Measurements from ENCODE around the gene TWSG1. TPM values are rescaled to one million over a fixed set of nuclear protein-coding genes. Genes with fewer than 3 reads are reported as not detected.

TWSG1 gene
- total and polyA plus RNA-seq, 12 donors: 10.1 to 33.5 (median 23.3) TPM

DNA sequence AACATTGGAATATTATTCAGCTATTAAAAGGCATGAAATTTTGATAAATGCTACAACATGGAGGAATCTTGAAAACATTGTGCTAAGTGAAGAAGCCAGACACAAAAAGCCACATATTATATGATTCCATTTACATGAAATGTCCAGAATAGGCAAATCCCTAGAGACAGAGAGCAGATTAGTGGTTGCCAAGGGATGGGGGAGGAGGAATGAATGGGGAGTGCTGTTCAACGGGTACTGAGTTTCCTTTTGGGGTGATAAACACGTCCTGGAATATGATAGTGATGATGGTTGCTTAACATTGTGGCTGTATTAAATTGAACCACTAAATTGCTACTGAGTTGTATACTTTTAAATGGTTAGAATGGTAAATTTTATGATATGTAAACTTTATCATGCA is 8.9 kb upstream of the TWSG1 start:
- DNase-seq: no peak
- Histone ChIP-seq H3K4me3 (no peak overlapping the region), H3K27ac (no peak overlapping the region), H3K36me3 (replicated peaks in 1 of 2) (no peaks in the 10 kb centered on the region), H3K27me3 (no peaks in the 10 kb centered on the region), H3K4me1 (replicated peaks in 1 of 2) (no peaks in the 10 kb centered on the region), H3K9me3 (replicated peaks in 1 of 3) (no peaks in the 10 kb centered on the region)
- WGBS, 4 donors: 56 to 86% (median 73%) methylated on average over 2 of the region's 2 CpGs
- TF ChIP-seq, protein P1, sequence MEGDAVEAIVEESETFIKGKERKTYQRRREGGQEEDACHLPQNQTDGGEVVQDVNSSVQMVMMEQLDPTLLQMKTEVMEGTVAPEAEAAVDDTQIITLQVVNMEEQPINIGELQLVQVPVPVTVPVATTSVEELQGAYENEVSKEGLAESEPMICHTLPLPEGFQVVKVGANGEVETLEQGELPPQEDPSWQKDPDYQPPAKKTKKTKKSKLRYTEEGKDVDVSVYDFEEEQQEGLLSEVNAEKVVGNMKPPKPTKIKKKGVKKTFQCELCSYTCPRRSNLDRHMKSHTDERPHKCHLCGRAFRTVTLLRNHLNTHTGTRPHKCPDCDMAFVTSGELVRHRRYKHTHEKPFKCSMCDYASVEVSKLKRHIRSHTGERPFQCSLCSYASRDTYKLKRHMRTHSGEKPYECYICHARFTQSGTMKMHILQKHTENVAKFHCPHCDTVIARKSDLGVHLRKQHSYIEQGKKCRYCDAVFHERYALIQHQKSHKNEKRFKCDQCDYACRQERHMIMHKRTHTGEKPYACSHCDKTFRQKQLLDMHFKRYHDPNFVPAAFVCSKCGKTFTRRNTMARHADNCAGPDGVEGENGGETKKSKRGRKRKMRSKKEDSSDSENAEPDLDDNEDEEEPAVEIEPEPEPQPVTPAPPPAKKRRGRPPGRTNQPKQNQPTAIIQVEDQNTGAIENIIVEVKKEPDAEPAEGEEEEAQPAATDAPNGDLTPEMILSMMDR (IDR thresholded peaks at IDR 0.05): no peak
- TF ChIP-seq POLR2A (IDR thresholded peaks at IDR 0.05): no peak
- intact Hi-C loops (cut with DNase I): loop anchor here in 1 of 2 donors (10.0 kb wide), 1 partner anchor 251 kb away; no protein-coding TSS in a partner anchor

DNA sequence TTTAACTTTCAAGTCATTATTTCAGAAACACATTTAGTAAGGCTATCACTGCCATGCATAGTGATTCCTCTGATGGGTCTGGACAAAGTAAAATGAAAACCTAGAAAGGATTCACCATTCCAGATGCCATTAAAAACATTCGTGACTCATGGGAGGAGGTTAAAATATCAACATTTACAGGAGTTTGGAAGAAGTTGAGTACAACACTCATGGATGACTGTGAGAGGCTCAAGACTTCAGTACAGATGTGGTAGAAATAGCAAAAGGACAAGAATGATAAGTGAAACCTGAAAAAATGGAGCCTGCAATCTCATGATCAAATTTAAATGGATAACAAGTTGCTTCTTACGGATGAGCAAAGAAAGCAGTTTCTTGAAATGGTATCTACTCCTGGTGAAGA is 5.8 kb upstream of the TWSG1 start:
- no peak for DNase-seq
- Histone ChIP-seq H3K4me1 (replicated peaks in 1 of 2) (no peaks in the 10 kb centered on the region), H3K4me3 (no peak overlapping the region), H3K9me3 (replicated peaks in 1 of 3) (no peaks in the 10 kb centered on the region), H3K36me3 (replicated peaks in 1 of 2) (no peaks in the 10 kb centered on the region), H3K27me3 (no peaks in the 10 kb centered on the region), H3K27ac (no peak overlapping the region)
- TF ChIP-seq POLR2A (IDR thresholded peaks at IDR 0.05): no peak
- TF ChIP-seq, protein P1 (IDR thresholded peaks at IDR 0.05): no peak
- 40 to 83% (median 73%) methylated on average over 2 of the region's 2 CpGs for WGBS, 4 donors
- intact Hi-C loops (cut with DNase I): loop anchor here in 1 of 2 donors (10.0 kb wide), 1 partner anchor 254 kb away; no protein-coding TSS in a partner anchor

DNA sequence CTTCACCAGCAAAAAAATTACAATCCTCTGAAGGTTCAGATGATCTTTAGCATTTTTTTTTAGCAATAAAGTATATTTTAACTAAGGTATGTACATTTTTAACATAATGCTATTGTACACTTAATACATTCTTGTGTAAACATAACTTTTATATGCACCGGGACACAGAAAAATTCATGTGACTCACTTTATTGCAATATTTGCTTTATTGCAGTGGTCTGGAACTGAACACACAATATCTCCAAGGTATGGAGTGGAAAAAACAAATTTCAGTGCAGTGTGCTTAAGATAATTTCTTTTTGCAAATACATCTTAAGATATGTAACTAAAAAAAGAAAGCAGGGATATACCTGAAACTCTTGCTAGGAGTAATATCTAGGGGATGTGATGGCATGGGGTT is 5.1 kb upstream of the TWSG1 start:
- DNase-seq: no peak
- no peaks in the 10 kb centered on the region for H3K9me3 ChIP-seq (replicated peaks in 1 of 3)
- H3K27ac ChIP-seq: no peak overlapping the region
- no peaks in the 10 kb centered on the region for H3K36me3 ChIP-seq (replicated peaks in 1 of 2)
- no peaks in the 10 kb centered on the region for H3K4me1 ChIP-seq (replicated peaks in 1 of 2)
- intact Hi-C loops (cut with DNase I): loop anchor here in 1 of 2 donors (10.0 kb wide), 1 partner anchor 255 kb away; no protein-coding TSS in a partner anchor
- TF ChIP-seq, protein P1 (IDR thresholded peaks at IDR 0.05): no peak
- TF ChIP-seq POLR2A (IDR thresholded peaks at IDR 0.05): no peak
- WGBS, 4 donors: 41 to 98% (median 95%) methylated on average over 1 of the region's 1 CpG
- H3K27me3 ChIP-seq: no peaks in the 10 kb centered on the region
- H3K4me3 ChIP-seq: no peak overlapping the region

DNA sequence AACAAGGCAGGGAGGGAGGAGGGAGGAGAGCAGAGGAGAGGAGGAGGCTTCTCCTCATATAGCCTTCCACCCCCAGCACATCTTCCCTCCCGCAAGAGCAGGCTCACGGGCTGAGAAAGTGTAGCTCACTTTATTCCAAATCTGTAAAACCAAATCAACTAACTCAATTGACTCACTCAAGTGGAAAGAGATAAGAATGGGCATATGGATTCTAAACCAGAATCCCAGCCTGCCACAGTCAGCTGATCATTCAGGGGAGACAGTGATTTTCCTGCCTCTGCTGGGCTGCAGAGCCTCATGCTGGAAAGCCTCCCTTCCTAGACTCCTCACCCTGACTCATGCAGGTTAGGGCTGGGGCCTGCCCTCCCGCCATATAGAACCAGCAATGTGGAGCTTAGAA is 4.2 kb upstream of the TWSG1 start:
- no peak overlapping the region for H3K4me3 ChIP-seq
- no peaks in the 10 kb centered on the region for H3K36me3 ChIP-seq (replicated peaks in 1 of 2)
- 82 to 90% (median 87%) methylated on average over 3 of the region's 3 CpGs for WGBS, 4 donors
- peaks cover 0 to 2% of the 10 kb centered on the region in 2 donors for H3K4me1 ChIP-seq (replicated peaks in 1 of 2)
- DNase-seq: no peak
- no peak overlapping the region for H3K27ac ChIP-seq
- H3K9me3 ChIP-seq (replicated peaks in 1 of 3): no peaks in the 10 kb centered on the region
- no peaks in the 10 kb centered on the region for H3K27me3 ChIP-seq
- intact Hi-C loops (cut with DNase I): no loop called here
- TF ChIP-seq POLR2A (IDR thresholded peaks at IDR 0.05): no peak
- TF ChIP-seq, protein P1 (IDR thresholded peaks at IDR 0.05): no peak

All from adrenal gland (tissue), 12 donors.